ENCODE measurements around the gene NFATC1. TPM values are rescaled to one million over a fixed set of nuclear protein-coding genes. Genes with fewer than 3 reads are reported as not detected.

Gene NFATC1
- total RNA-seq, result 1.0 and 3.7 TPM in 2 replicates

DNA sequence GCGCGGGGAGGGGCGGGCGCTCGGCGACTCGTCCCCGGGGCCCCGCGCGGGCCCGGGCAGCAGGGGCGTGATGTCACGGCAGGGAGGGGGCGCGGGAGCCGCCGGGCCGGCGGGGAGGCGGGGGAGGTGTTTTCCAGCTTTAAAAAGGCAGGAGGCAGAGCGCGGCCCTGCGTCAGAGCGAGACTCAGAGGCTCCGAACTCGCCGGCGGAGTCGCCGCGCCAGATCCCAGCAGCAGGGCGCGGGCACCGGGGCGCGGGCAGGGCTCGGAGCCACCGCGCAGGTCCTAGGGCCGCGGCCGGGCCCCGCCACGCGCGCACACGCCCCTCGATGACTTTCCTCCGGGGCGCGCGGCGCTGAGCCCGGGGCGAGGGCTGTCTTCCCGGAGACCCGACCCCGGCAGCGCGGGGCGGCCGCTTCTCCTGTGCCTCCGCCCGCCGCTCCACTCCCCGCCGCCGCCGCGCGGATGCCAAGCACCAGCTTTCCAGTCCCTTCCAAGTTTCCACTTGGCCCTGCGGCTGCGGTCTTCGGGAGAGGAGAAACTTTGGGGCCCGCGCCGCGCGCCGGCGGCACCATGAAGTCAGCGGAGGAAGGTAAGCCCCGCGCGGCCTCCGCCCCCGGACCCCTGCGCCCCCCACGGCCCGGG is at the start of gene NFATC1:
TSS of gene NFATC1 (plus strand) at position 170 of the 644 bp plus-strand sequence. CDS start at position 465, 295 bp downstream.

All from nasal cavity respiratory epithelium epithelial cell of viscerocranial mucosa (primary cell).